GM12873 (cell line): ENCODE results near the gene MN1.

Source experiments
- CTCF ChIP-seq: IDR thresholded peaks from 2 replicates; pipeline ENCODE4 v1.5.1; 2012; ENCODE audit warnings: low read depth, mild to moderate bottlenecking, moderate library complexity, low read length, control low read depth; ENCODE audit not compliant: insufficient read depth; ENCODE audit errors: missing control alignments

The MN1 gene

DNA sequence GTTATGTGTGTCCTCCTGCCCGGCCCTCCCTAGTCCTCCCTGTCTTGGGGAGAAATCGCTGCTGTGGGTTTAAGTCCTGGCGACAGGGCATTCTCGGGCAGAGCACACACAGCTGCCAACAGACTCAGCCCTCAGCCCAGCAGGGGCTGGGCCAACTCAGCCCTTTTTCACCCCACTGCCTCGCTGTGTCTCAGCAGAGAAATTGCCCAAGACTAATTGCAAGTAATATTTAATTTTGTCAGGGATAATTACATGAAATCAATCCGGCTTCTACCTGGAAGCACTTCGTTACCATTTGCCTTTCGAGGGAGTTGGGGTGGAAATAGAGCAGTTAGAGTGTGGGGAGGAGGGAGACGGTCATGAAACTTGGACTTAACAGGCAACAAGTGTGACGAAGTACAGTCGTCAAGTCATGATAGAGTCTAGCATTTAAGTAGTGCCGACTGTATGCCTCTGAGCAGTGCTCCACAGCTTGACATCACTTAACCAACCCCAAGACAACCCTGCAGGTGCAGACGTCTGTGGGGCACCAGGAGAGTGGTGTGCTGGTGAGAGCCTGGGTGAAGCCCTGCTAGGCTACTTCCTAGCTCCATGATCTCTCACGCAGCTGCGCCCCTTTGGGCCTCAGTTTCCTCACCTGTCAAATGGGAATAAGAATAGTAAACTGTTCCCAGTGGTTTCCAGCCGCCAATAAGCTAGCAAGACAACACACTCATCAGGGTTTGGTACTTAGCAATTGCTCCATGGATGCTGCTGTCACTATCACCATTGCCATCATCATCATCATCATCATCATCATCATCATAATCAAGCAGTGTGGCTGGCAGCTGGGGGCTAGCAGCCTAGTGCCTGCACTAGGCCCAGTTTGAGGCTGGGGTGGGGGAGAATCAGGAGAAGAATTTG, 29.2 kb downstream of the MN1 start:
- TF ChIP-seq CTCF, result no peak

GRCh38 chr22:27771637-27772036, 29.9 kb downstream of the MN1 start:
- TF ChIP-seq CTCF, result no peak

DNA sequence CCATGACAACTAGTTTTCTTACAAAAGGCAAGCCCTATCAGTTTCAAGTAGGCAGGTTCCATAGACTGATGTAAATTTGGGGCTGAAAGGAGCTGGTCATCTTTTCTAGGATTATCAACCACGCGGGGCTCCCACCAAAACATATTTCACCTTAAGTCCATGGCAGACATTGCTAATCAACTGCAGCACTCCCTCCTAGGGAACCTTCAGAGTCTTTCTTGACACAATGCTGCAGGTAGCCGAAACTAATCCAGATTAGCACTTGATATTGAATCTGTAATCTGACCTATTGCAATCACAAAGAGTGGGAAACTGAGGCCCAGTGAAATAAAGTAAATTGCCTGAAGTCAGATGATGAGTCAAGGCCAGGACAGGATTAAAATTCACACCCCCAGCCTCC, 32.5 kb downstream of the MN1 start:
- no peak for TF ChIP-seq CTCF

GRCh38 chr22:27768027-27768653, 33.4 kb downstream of the MN1 start:
- TF ChIP-seq CTCF, result no peak

- no peak for TF ChIP-seq CTCF
Measured at GRCh38 chr22:27766679-27767078, 34.9 kb downstream of the MN1 start.

DNA sequence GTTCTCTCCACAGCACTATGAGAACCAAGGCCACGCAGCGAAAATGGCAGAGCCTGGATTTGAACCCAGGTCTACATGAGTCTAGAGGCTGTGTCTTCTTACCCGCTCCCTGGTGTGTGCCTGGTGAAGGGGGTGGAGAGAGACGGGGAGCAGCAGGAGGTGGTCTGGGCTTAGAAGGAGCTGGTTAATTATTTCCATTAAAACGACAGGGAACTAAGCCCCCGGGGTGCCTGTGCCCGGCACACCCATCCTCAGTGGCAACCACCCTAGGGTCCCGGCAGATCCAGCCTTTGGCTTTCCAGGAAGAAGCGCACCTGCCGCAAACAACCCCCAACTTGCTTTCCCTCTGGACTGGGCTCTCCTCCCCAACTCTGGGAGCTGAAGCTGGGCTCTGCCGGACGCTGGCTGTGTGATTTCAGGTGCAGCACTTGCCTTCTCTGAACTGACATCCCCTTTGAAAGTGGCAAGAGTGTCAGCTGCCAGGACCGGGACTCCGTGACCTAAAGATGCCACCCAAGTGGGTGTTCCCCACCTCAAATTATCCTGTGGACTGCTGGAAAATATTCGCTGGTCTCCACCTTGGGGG, 35.8 kb downstream of the MN1 start:
- TF ChIP-seq CTCF, result no peak

DNA sequence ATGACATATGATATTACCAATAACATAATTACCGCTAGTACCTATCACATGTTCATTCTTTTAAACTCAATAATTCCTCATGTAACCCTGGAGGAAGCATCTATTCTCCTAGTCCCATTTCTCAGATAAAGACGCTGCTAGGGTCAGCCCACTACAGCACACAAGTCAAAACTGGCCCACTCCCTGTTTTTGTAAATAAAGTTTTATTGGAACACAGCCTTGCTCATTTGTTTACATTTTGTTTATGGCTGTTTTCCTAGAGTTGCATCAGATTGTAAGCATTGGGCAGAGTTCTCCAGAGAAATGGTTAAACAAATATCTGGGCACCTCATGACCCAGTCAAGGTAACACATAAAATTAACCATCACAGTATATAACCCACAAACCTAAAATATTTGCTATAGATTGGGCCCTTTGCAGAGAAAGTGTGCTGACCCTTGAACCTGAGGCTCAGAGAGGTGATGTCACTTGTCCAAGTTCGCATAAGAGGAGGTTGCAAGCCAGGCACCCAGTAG, 36.8 kb downstream of the MN1 start:
- TF ChIP-seq CTCF, result no peak
